Hematopoietic multipotent progenitor cell (in vitro differentiated cells): ENCODE data around the gene FLNB. TPM values are rescaled to one million over a fixed set of nuclear protein-coding genes. Genes with fewer than 3 reads are reported as not detected.

Experiments
- DNase-seq, 3 donors: peaks; one replicate each; pipeline ENCODE4 v3.0.0-alpha.2; 2011 to 2015; ENCODE audit warnings: low read depth in 2 of 3, low spot score in 2 of 3
- total RNA-seq: library from RNA; depleted of rRNA; stranded (reverse); fragments of >200 nt; gene quantifications from one replicate; pipeline ENCODE4 v1.2.3, GENCODE V29; 2012

The FLNB gene
- total RNA-seq, 1 donor: 158 TPM

GRCh38 chr3:58072763-58073130, 64.5 kb downstream of the FLNB start:
- DNase-seq: no peak

- DNase-seq: no peak
These were observed 65.3 kb downstream of the FLNB start for GRCh38 chr3:58073301-58074108.

GRCh38 chr3:58074116-58074715, 66.0 kb downstream of the FLNB start:
- DNase-seq: peak in 2 of 3 donors; percentile 44 to 74

GRCh38 chr3:58074997-58075396, 66.8 kb downstream of the FLNB start:
- DNase-seq: peak in 1 of 3 donors; percentile 33

GRCh38 chr3:58077596-58078285, 69.5 kb downstream of the FLNB start:
- DNase-seq: no peak

GRCh38 chr3:58078610-58079009, 70.4 kb downstream of the FLNB start:
- no peak for DNase-seq

GRCh38 chr3:58079773-58080172, 71.6 kb downstream of the FLNB start:
- DNase-seq: no peak

GRCh38 chr3:58082047-58082446, 73.8 kb downstream of the FLNB start:
- peak in 2 of 3 donors; percentile 67 to 84 for DNase-seq

- peak in 2 of 3 donors; percentile 40 to 51 for DNase-seq
These were observed 75.9 kb downstream of the FLNB start for GRCh38 chr3:58084166-58084565.

GRCh38 chr3:58084788-58085543, 76.7 kb downstream of the FLNB start:
- DNase-seq: no peak

- no peak for DNase-seq
These were observed 77.4 kb downstream of the FLNB start for GRCh38 chr3:58085616-58086015.

GRCh38 chr3:58088501-58088900, 80.3 kb downstream of the FLNB start:
- no peak for DNase-seq

GRCh38 chr3:58090351-58090750, 82.1 kb downstream of the FLNB start:
- DNase-seq: no peak

GRCh38 chr3:58092521-58092920, 84.3 kb downstream of the FLNB start:
- DNase-seq: no peak

GRCh38 chr3:58093574-58094195, 85.5 kb downstream of the FLNB start:
- DNase-seq: no peak

GRCh38 chr3:58094657-58095056, 86.4 kb downstream of the FLNB start:
- DNase-seq: no peak

- DNase-seq: no peak
These were observed 87.4 kb downstream of the FLNB start for GRCh38 chr3:58095603-58096138.

GRCh38 chr3:58098531-58098930, 90.3 kb downstream of the FLNB start:
- no peak for DNase-seq

- DNase-seq: no peak
These were observed 91.6 kb downstream of the FLNB start for GRCh38 chr3:58099865-58100264.
